GM21360 (cell line): ENCODE measurements around the gene HCRTR1.

Source experiments
- ATAC-seq: cut with Tn5 transposase; IDR thresholded peaks from one replicate; pipeline ENCODE4 v1.9.1; 2021; ENCODE audit warnings: mild to moderate bottlenecking, moderate library complexity; ENCODE audit not compliant: unreplicated experiment

HCRTR1 gene

DNA sequence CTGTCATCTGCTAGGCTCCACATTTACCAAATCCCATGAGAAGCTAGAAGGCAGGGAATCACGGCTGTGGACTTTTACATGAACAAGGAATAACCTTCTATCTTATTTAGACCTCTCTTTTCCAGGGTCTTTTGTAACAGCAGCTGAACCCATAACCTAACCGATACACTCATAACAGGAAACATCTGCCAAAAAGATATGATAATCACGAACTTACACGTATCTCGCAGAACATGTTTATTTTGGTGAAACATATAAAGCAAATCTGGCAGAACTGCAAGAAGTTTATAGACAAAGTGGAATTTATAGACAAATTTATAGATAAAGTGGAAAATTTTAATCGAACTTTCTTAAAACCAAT, 20.8 kb upstream of the HCRTR1 start:
- ATAC-seq: no peak

DNA sequence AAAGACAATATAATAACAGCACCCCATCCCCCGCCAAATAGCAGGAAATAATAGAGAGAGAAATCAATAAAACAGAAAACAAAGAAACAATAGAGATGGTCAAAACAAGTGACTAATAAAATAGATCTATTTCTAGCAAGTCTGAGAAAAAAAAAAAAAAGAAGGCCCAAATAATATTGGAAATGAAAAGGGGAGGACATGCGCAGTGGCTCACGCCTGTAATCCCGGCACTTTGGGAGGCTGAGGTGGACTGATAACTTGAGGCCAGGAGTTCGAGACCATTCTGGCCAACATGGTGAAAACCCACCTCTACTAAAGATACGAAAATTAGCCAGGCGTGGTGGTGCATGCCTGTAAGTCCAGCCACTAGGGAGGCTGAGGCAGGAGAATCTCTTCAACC, 18.5 kb upstream of the HCRTR1 start:
- ATAC-seq: no peak

- ATAC-seq: no peak
Observed at GRCh38 chr1:31600641-31601040, 16.8 kb upstream of the HCRTR1 start.

- ATAC-seq: no peak
Observed at GRCh38 chr1:31602081-31602480, 15.4 kb upstream of the HCRTR1 start.

DNA sequence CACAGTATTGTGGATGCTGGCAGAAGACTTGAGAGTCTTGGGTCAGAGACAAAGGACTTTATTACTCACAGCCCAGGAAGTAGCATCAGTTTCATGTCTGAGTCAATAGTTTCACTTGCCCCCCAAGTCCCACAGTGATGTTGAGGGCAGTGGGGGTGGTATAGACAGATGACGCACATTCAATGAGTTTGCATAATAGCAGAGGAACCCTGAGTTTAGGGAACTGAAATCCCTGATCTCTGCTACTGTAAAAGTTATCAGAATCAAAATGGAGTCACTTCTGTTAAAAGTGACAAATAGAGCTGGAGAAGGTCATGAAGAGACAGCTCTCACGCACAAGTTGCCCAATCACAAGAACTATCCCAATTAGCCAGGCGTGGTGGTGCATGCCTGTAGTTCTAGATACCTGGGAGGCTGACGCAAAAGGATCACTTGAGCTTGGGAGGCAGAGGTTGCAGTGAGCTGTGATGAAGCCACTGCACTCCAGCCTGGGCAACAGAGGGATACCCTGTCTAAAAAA, 11.5 kb upstream of the HCRTR1 start:
- ATAC-seq: peak; percentile 95

DNA sequence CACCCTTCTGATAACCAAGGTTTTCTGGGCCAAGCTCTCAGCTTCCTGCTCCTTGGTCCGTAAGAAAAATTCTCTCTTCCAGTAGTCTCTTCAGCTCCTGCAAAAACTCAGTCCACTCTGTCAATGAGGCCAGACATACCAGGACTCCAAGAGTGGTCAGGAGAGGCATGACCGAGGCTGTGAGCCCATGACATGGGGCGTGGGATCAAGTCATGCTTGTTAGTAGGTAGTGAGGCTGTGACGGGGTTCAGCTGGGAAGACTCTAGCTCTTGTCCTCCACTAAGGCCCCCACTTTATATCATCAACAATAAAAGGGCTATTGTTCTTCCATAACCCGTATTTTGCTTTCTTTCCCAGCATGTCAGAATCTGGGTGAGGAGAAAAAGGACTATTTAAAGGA, 10.1 kb upstream of the HCRTR1 start:
- no peak for ATAC-seq

DNA sequence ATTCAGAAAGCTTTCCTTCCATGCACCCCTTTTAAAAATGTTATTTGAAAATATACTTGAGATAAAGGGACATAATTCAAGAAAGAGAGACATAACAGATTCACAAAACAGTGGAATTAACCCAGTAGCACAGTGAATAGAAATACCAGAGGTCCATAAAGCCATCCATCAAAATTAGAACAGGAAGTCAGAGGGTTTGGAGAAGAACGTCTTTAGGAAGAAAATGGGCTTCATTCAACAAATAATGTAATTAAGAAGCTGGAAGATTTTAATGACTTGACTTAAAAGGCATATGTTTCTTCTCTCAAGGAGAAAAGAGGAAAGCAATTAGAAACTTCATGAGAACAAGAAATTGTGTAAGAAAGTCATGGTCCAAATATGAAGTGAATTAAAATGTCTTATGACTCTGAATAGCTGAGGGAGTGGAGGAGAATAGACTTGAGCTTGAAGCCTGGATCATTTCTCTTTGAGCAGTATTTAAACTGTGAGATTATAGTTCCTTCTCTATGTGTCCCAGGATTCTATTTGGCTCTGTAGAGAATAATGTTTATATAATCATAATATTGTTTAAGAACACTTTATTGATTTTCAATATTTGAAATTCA, 7.9 kb upstream of the HCRTR1 start:
- no peak for ATAC-seq

DNA sequence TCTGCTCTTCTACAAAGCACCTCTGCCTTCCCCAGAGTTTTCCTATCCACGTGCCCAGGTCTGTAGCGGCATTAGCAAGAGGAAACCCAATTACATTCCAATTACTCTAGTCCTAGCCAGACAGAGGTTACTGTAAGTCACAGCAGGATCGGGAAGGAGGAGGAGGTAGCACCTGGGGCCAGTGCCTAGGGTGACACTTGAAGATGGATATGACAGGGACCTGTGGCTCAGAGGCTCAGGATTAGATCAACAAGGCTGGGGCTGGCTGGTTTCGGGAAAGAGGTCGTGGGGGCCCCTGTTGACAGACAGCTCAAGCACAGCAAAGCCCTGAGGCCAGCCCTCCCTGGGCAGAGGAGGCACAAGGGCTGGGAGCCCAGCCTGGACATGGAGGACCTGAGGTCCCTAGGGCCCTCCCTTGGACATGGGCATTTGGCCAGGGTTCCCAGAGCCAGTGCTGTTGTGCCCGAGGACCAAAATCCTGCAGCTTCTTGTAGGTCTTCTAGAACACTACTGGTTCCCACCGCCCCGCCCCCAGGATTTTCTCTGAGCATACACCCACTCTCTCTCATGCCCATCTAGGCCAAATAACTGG, 3.0 kb upstream of the HCRTR1 start:
- ATAC-seq: no peak

GRCh38 chr1:31615414-31615813, 2.1 kb upstream of the HCRTR1 start:
- ATAC-seq: no peak

GRCh38 chr1:31615939-31616338, 1.6 kb upstream of the HCRTR1 start:
- ATAC-seq: no peak

- ATAC-seq: no peak
Observed at GRCh38 chr1:31617916-31618746, 642 bp downstream of the HCRTR1 start.

- ATAC-seq: no peak
Observed at GRCh38 chr1:31618916-31619846, 1.7 kb downstream of the HCRTR1 start.

GRCh38 chr1:31620631-31621497, 3.4 kb downstream of the HCRTR1 start:
- ATAC-seq: no peak

GRCh38 chr1:31621498-31621820, 4.0 kb downstream of the HCRTR1 start:
- ATAC-seq: no peak

DNA sequence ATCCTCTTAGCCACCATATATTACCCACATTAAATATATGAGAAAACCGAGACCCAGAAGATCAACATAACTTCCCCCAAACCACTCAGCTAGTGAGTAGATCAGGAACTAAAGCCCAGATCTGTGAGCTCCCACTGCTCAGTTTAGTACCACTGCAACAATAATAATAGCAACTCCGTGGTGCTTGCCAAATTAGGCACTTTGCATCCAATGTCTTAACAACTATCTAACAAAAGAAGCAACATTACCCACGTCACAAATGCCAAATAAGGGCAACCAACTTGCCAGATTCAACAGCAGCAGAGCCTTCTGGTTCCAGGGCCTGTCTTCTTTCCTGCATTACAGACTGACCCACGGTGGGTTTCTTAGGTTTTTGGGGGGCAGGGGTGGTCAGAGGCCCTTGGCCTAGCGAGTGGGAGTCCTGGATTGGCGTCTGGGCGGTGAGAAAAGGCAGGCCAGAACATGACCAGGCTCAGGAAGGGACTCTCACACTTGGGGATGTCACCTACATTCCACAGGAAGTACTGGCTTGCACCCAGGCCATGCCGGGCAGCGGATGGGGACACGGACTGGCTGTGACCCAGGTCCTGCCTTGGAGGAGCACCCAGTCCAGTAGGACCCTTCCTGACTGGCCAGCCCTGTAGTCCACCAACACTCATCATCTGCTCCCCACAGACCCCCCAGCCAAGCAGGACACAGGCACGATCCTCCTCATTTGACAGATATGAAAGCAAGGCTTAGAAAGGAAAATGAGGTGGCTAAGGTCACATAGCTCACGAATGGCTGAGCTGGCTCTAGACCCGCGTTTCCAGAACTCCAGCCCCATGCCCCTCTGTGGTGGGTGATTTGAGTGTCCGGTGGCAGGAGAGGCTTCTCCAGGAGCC, 4.6 kb downstream of the HCRTR1 start:
- ATAC-seq: no peak

DNA sequence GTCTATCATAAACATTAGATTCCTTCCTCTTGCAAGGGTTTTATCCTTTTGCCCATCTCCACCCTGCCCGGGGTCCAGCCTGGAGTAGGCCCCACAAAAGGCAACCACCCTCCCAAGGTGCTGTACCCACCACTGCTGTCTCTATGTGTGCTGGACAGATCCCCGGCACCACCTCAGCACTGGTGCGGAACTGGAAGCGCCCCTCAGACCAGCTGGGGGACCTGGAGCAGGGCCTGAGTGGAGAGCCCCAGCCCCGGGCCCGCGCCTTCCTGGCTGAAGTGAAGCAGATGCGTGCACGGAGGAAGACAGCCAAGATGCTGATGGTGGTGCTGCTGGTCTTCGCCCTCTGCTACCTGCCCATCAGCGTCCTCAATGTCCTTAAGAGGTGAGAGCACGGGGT, 5.9 kb downstream of the HCRTR1 start:
- ATAC-seq: no peak

GRCh38 chr1:31624309-31624708, 6.8 kb downstream of the HCRTR1 start:
- no peak for ATAC-seq

GRCh38 chr1:31624731-31625514, 7.4 kb downstream of the HCRTR1 start:
- no peak for ATAC-seq
